WTC11 (cell line): ENCODE results near the gene PHYHD1.

Source experiments
- NR2C2 ChIP-seq: sonication (generic); formaldehyde crosslinking; IDR thresholded peaks from 2 replicates; pipeline ENCODE4 v1.8.0; 2022; ENCODE audit warnings: mild to moderate bottlenecking, missing genetic modification reagents
- TF ChIP-seq, protein P1 (sequence below): fragments of 200-600 bp; IDR thresholded peaks from 2 replicates; pipeline ENCODE4 v1.8.0; 2022; ENCODE audit warnings: antibody characterized with exemption

DNA sequence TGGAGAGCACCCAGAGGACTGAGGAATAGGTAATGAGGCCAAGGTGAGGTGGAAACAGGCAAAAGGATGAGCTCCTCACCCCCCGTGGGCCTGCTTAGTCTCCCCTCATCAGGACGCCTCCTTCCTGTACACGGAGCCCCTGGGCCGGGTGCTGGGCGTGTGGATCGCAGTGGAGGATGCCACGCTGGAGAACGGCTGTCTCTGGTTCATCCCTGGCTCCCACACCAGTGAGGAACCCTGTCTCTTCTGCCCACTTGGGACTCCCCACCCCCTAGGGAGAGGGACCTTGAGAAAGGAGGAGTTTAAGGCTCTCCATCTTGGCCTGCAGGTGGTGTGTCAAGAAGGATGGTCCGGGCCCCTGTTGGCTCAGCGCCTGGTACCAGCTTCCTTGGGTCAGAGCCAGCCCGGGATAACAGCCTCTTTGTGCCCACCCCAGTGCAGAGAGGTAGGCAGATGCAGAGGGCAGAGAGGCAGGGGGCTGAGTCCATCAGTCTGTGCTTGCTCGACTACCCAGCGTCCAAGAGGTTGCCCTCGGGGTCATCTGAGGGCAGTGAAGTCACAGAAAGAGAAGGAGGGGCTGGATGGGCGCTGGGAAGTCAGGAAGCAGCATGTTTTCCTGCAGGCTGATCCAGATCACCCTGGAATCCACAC, 19.6 kb downstream of the PHYHD1 start:
- no peak for TF ChIP-seq NR2C2 (CRISPR knock-in tag)
- TF ChIP-seq, protein P1, sequence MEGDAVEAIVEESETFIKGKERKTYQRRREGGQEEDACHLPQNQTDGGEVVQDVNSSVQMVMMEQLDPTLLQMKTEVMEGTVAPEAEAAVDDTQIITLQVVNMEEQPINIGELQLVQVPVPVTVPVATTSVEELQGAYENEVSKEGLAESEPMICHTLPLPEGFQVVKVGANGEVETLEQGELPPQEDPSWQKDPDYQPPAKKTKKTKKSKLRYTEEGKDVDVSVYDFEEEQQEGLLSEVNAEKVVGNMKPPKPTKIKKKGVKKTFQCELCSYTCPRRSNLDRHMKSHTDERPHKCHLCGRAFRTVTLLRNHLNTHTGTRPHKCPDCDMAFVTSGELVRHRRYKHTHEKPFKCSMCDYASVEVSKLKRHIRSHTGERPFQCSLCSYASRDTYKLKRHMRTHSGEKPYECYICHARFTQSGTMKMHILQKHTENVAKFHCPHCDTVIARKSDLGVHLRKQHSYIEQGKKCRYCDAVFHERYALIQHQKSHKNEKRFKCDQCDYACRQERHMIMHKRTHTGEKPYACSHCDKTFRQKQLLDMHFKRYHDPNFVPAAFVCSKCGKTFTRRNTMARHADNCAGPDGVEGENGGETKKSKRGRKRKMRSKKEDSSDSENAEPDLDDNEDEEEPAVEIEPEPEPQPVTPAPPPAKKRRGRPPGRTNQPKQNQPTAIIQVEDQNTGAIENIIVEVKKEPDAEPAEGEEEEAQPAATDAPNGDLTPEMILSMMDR, result no peak
